AG10803 (cell line): Measurements from ENCODE around the gene SMG9.
A peak's percentile ranks its signal among the peaks of the same experiment; 100 is the strongest.

Source experiments
- DNase-seq: peaks from one replicate; pipeline ENCODE4 v3.0.0; 2010; ENCODE audit warnings: low read depth
- H3K4me3 ChIP-seq: 2 replicates; pipeline ENCODE4 v1.5.1; 2011; ENCODE audit warnings: mild to moderate bottlenecking, low read length, control low read depth
- CTCF ChIP-seq: conservative IDR thresholded peaks from 2 replicates; pipeline ENCODE4 v1.5.1; 2011; ENCODE audit warnings: mild to moderate bottlenecking, low read length, control low read depth, inconsistent platforms

The SMG9 gene

DNA sequence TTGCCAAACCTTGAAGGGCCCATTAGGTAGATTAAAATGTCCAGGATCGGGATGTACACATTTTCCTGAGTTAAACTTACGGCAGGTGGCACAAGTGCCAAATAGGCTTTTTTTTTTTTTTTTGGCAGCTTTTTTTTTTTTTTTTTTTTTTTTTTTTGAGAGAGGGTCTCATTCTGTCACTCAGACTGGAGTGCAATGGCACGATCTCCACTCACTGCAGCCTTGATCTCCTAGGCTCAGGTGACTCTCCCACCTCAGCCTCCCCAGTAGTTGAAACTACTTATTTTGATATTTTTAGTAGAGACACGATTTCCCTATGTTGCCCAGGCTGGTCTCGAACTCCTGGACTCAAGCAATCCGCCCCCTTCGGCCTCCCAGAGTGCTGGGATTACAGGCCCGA lies 29.9 kb downstream of the SMG9 start:
- TF ChIP-seq CTCF: no peak
- DNase-seq: no peak
- no peak overlapping the region for H3K4me3 ChIP-seq

DNA sequence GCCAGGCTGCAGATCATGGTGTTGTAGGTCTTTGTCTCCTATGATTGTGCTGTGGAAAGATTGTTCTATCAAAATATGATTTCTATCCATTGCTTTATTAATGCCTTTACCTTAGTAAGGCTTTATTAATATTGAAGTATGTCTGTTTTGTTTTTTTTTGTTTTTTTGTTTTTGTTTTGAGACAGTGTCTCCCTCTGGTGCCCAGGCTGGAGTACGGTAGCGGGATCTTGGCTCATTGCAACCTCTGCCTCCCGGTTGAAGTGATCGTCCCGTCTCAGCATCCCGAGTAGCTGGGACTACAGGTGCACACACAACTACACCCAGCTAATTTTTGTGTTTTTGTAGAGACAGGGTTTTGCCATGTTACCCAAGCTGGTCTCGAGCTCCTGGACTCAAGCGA lies 31.2 kb downstream of the SMG9 start:
- TF ChIP-seq CTCF: peak; percentile 41
- H3K4me3 ChIP-seq: no peak overlapping the region
- DNase-seq: no peak

- no peak for DNase-seq
- H3K4me3 ChIP-seq: no peak overlapping the region
- TF ChIP-seq CTCF: no peak
Measured at GRCh38 chr19:43721469-43722048, 33.2 kb downstream of the SMG9 start.

- DNase-seq: no peak
- no peak overlapping the region for H3K4me3 ChIP-seq
- no peak for TF ChIP-seq CTCF
Measured at GRCh38 chr19:43720936-43721335, 33.8 kb downstream of the SMG9 start.

GRCh38 chr19:43719918-43720317 lies 34.8 kb downstream of the SMG9 start:
- no peak for DNase-seq

DNA sequence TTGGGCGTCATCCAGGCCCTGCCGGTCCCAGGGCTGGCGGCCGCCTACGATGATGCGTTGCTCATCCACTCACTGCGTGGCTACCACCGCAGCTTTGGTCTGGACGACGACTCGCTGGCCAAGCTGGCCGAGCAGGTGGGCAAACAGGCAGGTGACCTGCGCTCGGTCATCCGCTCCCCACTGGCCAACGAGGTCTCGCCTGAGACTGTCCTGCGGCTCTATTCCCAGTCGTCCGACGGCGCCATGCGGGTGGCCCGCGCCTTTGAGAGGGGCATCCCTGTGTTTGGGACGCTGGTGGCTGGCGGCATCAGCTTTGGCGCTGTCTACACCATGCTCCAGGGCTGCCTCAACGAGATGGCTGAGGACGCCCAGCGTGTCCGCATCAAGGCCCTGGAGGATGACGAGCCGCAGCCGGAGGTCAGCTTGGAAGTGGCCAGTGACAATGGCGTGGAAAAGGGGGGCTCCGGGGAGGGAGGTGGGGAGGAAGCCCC lies 35.3 kb downstream of the SMG9 start:
- no peak for DNase-seq
- TF ChIP-seq CTCF: no peak
- no peak overlapping the region for H3K4me3 ChIP-seq

More at GRCh38 chr19:43719918-43720317, 34.8 kb downstream of the SMG9 start:
- H3K4me3 ChIP-seq: no peak overlapping the region
- TF ChIP-seq CTCF: no peak

- no peak for TF ChIP-seq CTCF
- DNase-seq: no peak
Measured at GRCh38 chr19:43718627-43719377, 36.0 kb downstream of the SMG9 start.

More at GRCh38 chr19:43718627-43719377, 36.0 kb downstream of the SMG9 start:
- H3K4me3 ChIP-seq: no peak overlapping the region
